WTC11 (cell line): ENCODE results near the gene EDN1.

Experiments used
- MXD4 ChIP-seq: fragments of 250-450 bp; sonication (Bioruptor Pico); IDR thresholded peaks from 2 replicates; pipeline ENCODE4 v1.8.0; 2021; ENCODE audit warnings: mild to moderate bottlenecking, moderate library complexity, borderline replicate concordance
- SP1 ChIP-seq: sonication (generic); formaldehyde crosslinking; conservative IDR thresholded peaks from 2 replicates; pipeline ENCODE4 v1.8.1; 2022; ENCODE audit warnings: missing genetic modification reagents
- ZNF121 ChIP-seq: sonication (generic); formaldehyde crosslinking; IDR thresholded peaks from 2 replicates; pipeline ENCODE4 v1.8.0; 2023; ENCODE audit warnings: missing genetic modification reagents
- TF ChIP-seq, protein P1 (sequence below): fragments of 200-600 bp; IDR thresholded peaks from 2 replicates; pipeline ENCODE4 v1.8.0; 2022; ENCODE audit warnings: antibody characterized with exemption
- TF ChIP-seq, protein P2 (sequence below): sonication (generic); formaldehyde crosslinking; IDR thresholded peaks from 2 replicates; pipeline ENCODE4 v1.8.0; 2022; ENCODE audit warnings: mild to moderate bottlenecking, missing genetic modification reagents
- TF ChIP-seq, protein P3 (sequence below): sonication (generic); formaldehyde crosslinking; IDR thresholded peaks from 2 replicates; pipeline ENCODE4 v1.8.0; 2023; ENCODE audit warnings: missing genetic modification reagents
- TF ChIP-seq, protein P4 (sequence below): sonication (generic); formaldehyde crosslinking; IDR thresholded peaks from 2 replicates; pipeline ENCODE4 v1.8.1; 2022; ENCODE audit warnings: low read depth, mild to moderate bottlenecking, moderate library complexity, missing genetic modification reagents, borderline replicate concordance

DNA sequence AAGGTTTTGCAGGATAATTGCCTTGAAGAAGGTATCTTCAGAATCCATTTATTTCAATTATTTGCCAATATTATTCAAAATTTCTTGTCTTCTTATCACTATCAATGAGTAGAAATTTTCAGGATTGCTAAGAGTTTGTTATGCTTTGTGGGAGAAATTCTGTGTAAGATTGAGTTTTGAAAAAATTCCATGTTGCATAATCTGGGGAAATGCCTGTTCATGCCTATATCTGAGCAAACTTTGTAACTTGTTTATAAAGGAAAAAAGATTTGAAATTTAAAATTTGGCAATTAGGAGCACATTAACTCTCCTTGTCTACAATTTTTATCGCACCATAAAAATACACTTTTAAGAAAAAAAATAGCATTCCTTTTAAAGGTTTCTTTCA, 39.8 kb upstream of the EDN1 start:
- TF ChIP-seq, protein P1, sequence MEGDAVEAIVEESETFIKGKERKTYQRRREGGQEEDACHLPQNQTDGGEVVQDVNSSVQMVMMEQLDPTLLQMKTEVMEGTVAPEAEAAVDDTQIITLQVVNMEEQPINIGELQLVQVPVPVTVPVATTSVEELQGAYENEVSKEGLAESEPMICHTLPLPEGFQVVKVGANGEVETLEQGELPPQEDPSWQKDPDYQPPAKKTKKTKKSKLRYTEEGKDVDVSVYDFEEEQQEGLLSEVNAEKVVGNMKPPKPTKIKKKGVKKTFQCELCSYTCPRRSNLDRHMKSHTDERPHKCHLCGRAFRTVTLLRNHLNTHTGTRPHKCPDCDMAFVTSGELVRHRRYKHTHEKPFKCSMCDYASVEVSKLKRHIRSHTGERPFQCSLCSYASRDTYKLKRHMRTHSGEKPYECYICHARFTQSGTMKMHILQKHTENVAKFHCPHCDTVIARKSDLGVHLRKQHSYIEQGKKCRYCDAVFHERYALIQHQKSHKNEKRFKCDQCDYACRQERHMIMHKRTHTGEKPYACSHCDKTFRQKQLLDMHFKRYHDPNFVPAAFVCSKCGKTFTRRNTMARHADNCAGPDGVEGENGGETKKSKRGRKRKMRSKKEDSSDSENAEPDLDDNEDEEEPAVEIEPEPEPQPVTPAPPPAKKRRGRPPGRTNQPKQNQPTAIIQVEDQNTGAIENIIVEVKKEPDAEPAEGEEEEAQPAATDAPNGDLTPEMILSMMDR = no peak
- TF ChIP-seq ZNF121 (CRISPR knock-in tag) (no peak), SP1 (CRISPR knock-in tag) (no peak), MXD4 (CRISPR knock-in tag) (no peak)
- TF ChIP-seq, protein P2, sequence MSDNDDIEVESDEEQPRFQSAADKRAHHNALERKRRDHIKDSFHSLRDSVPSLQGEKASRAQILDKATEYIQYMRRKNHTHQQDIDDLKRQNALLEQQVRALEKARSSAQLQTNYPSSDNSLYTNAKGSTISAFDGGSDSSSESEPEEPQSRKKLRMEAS (CRISPR knock-in tag) = no peak
- TF ChIP-seq, protein P3, sequence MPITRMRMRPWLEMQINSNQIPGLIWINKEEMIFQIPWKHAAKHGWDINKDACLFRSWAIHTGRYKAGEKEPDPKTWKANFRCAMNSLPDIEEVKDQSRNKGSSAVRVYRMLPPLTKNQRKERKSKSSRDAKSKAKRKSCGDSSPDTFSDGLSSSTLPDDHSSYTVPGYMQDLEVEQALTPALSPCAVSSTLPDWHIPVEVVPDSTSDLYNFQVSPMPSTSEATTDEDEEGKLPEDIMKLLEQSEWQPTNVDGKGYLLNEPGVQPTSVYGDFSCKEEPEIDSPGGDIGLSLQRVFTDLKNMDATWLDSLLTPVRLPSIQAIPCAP = no peak
- TF ChIP-seq, protein P4, sequence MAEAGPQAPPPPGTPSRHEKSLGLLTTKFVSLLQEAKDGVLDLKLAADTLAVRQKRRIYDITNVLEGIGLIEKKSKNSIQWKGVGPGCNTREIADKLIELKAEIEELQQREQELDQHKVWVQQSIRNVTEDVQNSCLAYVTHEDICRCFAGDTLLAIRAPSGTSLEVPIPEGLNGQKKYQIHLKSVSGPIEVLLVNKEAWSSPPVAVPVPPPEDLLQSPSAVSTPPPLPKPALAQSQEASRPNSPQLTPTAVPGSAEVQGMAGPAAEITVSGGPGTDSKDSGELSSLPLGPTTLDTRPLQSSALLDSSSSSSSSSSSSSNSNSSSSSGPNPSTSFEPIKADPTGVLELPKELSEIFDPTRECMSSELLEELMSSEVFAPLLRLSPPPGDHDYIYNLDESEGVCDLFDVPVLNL (CRISPR knock-in tag) = no peak
